Dermis microvascular lymphatic vessel endothelial cell (primary cell): Measurements from ENCODE around the gene PDZRN3. TPM values are rescaled to one million over a fixed set of nuclear protein-coding genes. Genes with fewer than 3 reads are reported as not detected.

Experiments used
- DNase-seq, 2 donors: peaks; one replicate each; pipeline versions ENCODE4 v3.0.0 to v3.0.0-alpha.2; 2010; ENCODE audit warnings: low read depth in 2 of 2
- total RNA-seq: library from RNA; depleted of rRNA; stranded (reverse); fragments of >200 nt; gene quantifications from 2 replicates; pipeline ENCODE4 v1.2.1, GENCODE V29; 2014

PDZRN3 gene
- total RNA-seq, 1 donor from 2014 or later, result under 0.01 TPM

DNA sequence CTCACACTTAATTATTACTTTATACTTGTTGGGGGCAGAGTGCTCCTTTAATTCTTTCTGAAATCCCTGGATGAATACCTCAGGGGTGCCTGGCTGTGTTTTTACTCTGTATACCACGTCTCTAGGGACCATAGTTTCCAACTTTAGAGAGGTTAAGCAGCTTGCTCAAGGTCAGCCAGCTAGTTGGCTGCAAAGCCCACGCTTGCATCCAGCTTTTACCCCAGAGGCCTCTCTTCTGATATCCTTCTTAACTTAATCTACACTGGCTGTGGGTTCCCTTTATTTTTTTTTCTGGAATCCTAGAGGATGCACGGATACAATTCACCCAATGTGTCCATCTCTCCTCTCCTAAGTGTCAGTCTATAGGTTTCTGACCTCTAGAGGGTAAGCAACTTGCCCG, 1.4 kb downstream of the PDZRN3 start:
- DNase-seq, result no peak

- no peak for DNase-seq
Observed at GRCh38 chr3:73622091-73622805, 2.5 kb downstream of the PDZRN3 start.

- DNase-seq, result no peak
Observed at GRCh38 chr3:73621388-73621787, 3.4 kb downstream of the PDZRN3 start.

GRCh38 chr3:73618461-73618860, 6.3 kb downstream of the PDZRN3 start:
- no peak for DNase-seq

GRCh38 chr3:73616056-73616455, 8.7 kb downstream of the PDZRN3 start:
- DNase-seq, result no peak

DNA sequence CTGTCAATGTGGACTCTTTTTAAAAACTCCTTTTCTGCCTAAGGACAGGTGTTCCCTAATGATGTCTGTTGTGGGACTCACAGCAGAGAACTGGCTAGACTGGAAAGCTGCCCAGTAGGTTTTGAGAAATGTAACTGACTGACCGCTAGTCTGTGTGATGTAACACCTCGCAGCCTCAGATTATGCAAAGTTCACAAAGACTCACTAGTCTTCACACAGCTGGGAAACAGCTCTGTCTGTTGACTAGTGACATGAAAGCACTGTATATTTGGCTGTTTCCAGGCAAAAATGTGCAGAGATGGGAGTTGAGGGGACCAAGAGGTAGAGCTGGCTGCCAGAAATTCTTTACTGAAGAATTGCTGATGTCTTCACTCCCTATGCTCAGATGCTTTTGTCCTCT, 10.3 kb downstream of the PDZRN3 start:
- no peak for DNase-seq

DNA sequence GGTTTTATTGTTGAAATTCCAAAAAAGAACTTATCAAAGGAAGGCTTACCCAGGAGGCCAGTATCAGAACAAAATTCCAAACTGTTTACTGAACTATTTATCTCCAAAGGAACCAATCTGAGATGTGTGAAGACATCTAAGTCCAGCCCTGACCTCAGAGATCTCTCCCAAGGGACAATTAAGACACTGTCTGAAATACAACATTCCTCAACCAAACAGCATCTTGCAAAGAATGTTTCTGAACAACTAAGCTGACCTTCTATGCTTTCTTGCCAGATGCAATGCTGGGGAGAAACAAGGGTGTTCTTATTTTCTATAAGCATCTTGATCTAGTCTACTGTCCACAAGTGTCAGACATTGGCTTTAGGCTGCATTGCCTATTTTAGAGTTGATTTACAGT, 13.6 kb downstream of the PDZRN3 start:
- no peak for DNase-seq

DNA sequence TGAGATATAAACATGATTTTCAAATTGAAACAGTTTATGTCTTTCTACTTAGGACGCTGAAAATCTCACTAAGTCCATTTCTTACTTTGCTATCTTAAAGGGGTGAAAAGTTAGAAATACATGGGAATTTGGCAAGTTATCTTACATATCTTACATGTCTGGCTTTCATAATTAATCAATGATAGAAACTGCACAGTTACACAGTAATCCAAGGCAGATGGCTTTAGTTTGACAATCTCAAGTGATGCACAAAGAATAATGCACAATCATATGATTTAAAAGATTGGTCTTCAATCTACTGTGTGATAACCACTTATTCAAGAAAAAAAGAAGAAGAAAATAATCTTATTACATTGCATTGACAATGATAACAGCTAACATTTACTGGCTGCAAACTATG, 14.2 kb downstream of the PDZRN3 start:
- no peak for DNase-seq

GRCh38 chr3:73609655-73610054, 15.1 kb downstream of the PDZRN3 start:
- no peak for DNase-seq

DNA sequence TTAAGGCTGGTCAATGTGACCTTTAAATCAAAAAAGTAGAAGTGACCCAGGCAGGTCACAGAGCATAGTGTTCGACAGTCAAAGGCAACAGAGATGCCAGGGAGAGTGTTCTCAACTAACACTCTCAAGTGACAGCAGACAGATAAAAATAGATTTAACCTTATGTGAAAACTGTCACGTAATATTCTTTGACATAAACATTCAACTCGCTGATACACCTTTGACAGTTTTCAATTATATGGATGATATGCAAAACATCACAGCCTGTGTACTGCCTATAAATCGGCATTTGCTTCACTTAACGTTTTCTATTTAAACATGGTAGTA, 15.5 kb downstream of the PDZRN3 start:
- no peak for DNase-seq

GRCh38 chr3:73608456-73609314, 16.1 kb downstream of the PDZRN3 start:
- no peak for DNase-seq

GRCh38 chr3:73605861-73606260, 18.9 kb downstream of the PDZRN3 start:
- DNase-seq, result no peak

DNA sequence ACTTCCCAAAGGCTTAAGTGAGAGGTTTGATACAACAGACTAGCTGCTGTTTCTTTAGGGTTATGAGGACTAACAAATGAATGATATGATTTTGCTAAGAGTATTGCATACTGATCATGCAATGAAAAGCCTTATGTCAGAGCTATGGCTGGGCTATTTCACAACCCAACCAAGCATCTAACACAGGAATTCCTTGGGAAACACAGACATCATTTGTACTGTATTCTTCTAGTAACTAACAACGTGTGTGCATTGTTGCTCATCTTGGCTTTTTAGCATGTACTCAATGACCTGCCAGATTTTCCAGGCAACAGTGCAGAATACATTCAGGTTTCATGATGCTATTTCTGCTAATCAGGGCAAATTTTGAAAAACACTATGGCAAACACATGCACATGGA, 19.3 kb downstream of the PDZRN3 start:
- DNase-seq, result no peak

DNA sequence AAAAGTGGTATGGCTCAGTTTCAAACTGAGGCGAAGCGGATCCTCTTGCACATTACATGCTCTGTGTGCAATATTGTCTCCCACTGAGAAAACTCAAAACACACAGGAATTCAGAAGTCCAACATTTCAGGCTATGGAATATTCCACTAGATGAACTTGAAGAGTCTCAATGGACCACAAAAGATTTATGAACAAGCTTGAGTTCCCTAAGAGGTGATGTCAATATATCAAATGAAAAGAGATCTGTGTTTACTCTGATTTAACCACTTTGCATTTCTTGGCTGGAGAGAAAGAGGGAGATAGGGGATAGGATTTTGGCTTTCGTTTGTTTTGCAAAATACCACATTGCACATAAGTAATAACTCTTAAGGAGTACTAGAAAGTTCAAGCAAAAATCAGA, 20.3 kb downstream of the PDZRN3 start:
- no peak for DNase-seq

DNA sequence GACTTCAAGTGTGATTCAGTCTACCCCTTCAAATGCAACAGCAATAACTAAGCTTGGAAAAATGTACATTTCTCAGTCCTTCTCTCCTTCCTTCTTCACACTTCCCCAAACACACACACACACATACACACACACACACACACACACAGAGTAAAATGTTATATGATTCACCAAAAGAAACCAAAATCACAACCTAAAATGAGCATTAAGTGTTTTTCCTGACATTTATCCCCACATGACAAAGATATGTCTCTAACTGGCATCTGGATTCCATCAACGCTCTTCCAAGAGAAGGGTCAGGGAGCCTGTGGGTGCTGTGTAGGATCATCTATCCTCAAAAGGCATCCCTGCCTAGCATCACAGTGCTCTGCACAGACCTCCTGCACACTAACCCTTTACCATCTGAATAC, 21.0 kb downstream of the PDZRN3 start:
- DNase-seq, result no peak

DNA sequence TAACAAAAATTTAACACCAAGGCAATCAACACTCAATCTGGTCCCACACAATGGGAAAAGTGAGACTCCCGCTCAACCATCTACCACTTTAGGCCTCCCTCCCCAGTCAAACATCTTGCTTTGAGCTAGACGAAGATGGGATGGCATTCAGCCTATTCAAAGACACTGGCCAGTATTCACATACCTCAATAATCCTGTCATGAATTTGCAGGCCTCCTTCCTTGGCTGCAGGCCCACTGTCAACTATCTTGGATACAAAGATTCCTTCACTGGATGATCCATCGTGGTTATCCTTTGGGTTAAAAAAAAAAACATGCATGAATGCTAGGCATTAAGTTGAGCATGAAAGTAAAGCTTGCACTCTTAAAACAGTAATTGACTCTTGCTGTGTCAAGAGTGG, 22.6 kb downstream of the PDZRN3 start:
- DNase-seq, result no peak

DNA sequence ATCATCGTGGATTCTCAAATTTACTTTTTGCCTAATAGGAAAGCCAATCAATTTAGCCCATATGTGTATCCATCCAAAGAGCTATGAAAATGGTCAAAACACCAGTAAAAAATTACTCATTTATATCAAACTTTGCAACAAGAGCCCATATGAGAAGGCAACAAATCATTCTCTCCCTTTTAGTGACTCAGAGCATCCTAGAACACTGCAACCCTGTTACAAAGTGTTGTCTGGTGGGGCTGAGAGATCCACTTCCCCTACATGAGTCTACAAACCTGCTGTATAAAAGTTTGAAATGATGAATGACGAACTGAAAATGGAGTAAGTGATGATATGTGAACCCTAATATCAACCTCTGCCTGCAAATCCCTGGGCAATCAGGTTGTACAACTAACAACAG, 23.3 kb downstream of the PDZRN3 start:
- no peak for DNase-seq

DNA sequence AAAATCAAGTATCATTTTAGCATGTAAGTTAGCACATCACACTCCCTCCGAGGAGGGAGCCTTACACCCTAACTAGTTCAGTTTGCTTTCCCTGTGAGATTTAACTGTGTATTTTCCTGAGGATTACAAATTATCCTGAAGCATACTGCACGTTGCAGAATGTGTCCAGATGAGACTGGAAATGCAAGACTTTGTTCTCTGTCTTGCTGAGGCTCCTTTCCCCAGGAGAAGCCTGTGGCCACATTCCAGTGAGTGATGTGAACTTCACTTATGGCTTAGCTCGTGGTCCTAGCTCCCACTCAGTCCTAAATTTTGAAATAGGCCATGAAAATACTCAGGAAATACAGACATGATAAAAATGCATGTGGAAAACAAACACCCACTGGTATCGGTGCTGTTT, 23.7 kb downstream of the PDZRN3 start:
- DNase-seq, result no peak

DNA sequence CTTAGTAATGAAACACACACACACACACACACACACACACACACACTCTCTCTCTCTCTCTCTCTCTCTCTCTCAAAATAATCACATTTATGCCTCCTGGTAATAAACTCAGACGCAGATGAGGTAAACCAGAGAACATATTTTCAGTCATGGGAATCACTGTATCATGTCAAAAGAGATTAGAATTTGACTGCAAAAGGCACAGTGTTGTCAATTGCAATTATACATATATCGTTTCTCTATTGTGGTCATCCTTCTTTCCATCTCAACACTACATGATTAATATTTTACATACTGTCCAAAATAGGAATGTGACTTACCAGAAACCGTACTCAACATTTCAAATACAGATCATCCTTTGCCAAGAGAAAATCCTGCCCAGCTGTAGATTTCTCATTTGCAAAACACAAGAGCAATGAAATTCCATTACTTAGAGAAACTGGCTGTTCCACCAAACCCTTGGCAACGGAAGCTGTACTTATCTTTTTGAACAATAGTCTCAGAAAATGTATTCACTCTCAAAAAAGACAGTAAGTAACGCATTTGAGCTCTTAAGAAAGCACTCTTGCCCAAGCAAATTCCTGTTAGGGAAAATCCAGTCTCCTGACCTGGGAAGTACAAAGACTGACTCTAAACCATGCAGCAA, 24.3 kb downstream of the PDZRN3 start:
- DNase-seq, result no peak

DNA sequence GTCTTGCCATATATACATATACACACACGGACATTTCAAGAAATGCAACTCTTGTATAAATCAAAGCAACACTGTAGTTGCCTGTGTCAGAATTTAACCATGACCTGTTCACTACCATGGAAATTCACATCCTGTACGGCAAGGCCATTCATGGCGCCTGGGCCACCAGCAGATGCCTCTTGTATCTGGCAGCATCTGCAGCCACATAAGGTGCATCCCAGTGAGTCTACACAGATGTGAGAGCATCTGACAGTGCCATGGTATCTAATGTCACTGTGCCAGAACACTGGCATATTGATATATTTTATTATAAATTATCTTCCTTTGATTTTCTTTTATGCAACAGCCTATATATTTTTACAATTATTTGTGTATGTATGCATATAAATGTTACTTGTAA, 25.1 kb downstream of the PDZRN3 start:
- DNase-seq, result no peak

DNA sequence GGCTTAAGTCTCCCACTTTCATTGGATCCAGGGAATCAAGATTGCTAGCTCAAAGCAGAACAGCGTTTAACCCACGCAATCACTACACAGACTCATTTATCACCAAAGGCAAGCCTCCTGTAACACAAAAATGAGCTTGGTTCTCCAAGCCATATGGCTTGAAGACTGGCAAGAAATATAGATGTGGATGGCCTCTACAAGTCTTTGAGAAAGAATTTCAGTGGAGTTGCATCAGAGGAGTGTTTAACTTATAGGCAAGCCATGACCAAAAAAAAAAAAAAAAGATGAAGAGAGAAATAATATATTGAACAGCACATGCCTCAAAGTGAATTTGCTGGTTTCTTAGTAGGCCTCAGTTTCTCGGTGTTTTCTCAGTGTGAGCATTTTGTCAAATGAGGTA, 27.3 kb downstream of the PDZRN3 start:
- DNase-seq, result no peak
